GM18505 (cell line): ENCODE measurements around the gene ZFR2.

Experiments used
- ATAC-seq: cut with Tn5 transposase; IDR thresholded peaks from one replicate; pipeline ENCODE4 v1.9.1; 2021; ENCODE audit not compliant: unreplicated experiment
- POLR2A ChIP-seq: IDR thresholded peaks from 4 replicates; pipeline ENCODE4 v1.6.1; 2011; ENCODE audit warnings: borderline replicate concordance; ENCODE audit not compliant: insufficient read depth, insufficient read length; ENCODE audit errors: extremely low read depth

The ZFR2 gene

DNA sequence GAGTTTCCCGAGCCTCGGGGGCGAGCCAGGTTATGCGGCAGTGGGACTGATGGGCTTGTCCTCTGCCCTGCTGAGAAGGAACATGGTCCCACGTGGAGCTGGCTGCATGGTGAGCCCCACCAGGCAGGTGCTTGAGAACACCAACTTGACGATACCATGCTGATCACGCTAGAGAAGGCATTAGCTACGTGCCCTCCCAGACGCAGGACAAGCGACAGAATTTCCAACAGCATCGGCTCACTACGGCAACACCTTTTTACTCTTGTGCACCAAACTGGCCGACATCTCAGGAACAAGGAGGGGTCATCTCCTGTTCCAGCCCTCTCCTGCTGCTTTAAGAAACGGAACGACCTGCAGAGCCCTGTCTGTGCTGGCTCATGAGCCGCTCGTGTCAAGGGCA is 8.3 kb downstream of the ZFR2 start:
- ATAC-seq, result no peak
- TF ChIP-seq POLR2A, result no peak

DNA sequence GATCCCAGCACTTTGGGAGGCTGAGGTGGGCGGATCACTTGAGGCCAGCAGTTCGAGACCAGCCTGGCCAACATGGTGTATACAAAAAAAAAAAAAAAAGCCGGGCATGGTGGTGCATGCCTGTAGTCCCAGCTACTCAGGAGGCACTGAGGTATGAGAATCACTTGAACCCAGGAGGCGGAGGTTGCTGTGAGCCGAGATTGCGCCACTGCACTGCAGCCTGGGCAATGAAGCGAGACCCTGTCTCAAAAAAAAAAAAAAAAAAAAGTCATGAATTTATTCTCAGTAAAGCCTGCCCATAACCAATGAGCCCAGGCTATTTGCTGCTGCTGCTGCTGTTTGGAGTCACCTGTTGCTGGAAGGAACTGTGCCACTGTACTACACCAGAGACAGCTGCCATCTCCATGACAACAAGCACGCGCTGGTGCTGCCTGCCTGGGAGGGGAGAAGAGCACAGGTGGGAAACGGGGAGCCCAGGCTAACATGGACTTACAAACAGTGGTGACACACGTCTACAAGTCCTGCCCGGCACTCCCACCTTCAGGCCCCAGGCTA is 11.3 kb downstream of the ZFR2 start:
- TF ChIP-seq POLR2A, result no peak
- no peak for ATAC-seq

DNA sequence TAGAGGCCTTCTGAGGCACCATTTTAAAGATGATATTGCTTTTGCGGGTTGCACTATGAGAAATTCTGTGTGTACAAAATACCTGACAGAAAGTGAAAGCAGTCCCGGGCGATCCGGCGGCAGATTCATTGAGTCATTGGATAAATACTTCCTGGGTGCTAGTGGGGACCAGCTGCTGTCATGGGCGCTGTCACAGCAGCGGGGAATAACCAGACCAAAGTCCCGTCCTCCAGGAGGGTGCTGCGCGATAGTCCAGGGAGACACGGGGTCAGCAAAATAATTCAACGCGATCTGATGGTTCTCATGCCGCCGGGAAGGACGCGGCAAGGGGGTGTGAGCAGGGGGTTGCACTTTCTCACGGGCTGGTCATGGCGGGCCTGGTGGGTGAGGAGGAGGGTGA is 13.5 kb downstream of the ZFR2 start:
- ATAC-seq, result no peak
- no peak for TF ChIP-seq POLR2A

DNA sequence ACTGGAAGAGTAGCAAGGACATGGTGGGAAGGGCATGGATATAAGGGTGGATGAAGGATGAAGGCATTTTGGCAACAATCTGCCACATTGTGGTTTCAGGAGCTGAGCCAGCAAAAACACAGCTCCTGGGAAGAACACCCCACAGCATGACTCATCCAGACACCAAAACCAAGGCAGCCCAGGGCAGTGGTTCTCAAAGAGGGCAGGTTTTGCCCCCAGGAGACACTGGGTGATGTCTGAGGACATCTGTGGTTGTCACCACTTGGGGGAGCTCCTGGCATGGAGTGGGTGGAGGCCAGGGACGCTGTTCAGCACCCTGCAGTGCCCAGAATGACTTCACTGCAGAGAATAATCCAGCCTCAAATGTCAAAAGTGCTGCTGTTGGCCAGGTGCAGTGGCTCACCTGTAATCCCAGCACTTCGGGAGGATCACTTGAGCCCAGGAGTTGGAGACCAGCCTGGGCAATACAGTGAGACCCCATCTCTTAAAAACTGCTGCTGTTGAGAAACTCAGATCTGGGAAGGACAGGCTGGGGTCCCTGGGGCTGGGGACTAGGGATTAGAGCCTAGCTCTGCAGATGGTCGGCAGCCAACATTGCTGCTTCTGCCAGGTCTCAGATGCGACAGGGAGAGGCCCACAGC is 16.1 kb downstream of the ZFR2 start:
- no peak for TF ChIP-seq POLR2A
- no peak for ATAC-seq

DNA sequence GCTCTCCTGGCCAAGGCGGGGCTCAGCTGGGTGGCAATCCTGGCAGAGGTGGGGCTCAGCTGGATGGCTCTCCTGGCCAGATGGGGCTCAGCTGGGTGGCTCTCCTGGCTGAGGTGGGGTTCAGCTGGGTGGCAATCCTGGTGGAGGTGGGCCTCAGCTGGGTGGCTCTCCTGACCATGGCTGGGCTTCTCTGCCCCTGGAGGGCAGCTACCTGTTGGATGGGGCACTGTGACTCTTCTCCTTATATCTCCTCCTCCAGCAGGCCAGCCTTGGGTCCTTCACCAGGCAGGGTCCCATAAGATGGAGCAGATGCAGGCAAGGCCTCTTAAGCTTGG is 16.7 kb downstream of the ZFR2 start:
- TF ChIP-seq POLR2A, result no peak
- ATAC-seq, result no peak

DNA sequence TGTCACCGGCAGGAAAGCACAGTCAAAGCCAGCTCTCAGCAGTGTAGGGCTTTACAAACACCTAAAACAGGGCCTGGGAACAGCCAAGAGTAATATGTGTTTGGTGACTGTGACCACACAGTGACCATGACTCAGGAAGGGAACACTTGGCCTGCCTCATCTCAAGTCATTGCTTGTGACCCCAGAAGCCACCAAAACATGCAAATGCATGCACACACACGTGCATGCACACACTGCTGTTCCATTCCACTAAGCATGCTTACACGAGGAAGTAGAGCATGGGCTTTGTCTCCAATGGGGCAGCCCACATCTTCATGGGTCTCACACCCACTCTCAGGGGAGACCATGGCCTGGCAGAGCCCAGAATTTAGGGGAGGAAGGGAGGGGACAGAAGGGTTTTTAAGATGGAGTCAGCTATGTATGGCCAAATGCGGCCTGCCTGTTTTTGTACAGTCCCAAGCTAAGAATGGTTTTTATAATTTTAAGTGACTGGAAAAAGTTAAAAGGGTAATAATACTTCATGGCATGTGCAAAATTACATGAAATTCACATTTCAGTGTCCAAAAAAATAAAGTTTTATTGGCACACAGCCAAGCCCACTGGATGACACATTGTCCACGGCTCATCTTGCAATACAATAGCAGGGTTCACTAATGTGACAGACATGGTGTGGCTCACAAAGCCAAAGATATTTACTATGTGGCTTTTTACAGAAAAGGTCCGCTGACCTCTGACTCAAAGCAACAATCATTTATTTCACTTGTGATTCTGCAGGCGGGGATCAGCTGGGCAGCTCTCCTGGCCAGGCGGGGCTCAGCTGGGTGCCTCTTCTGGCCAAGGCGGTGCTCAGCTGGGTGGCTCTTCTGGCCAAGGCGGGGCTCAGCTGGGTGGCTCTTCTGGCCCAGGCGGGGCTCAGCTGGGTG is 17.3 kb downstream of the ZFR2 start:
- no peak for ATAC-seq
- no peak for TF ChIP-seq POLR2A

DNA sequence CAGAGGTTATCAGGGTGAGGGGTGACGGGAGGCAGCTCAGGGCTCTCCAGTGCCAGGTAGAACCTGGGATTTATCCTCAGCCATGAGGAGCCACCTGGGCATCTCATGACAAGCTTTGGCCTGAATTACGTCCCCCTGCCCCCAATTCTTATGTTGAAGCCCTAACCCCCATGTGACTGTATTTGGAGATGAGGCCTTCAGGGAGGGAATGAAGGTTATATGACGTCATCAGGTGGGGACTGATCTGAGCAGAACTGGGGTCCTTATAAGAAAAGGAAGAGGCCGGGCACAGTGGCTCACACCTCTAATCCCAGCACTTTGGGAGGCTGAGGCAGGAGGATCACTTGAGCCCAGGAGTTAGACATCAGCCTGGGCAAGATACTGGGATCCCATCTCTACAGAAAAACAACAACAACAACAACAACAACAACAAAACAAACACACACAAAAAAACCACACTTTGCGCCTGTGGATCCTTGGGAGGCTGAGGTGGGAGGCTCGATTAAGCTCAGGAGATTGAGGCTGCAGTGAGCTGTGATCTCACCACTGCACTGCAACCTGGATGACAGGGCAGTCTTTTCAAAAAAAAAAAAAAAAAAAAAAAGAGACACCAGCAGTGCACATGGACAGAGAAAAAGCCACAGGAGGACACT is 18.4 kb downstream of the ZFR2 start:
- TF ChIP-seq POLR2A, result no peak
- ATAC-seq, result no peak

DNA sequence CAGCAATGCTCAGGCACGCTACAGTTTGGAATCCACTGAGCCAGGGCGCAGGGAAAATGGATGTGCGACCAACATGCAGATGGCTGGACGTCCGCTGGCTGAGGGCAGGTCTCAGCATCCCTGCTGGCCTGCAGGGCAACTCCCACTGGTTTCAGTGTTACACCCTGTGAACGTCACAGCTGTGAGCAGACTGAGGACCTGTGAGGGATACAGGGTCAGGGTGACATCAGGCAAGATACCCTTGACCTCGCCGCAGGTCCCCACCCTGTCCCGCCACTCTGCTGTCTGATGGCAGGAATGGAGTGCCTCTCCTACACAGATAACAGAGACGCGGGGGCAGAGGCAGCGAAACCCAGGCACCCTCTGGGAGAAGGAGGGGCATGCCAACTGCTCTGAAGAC is 19.1 kb downstream of the ZFR2 start:
- no peak for ATAC-seq
- no peak for TF ChIP-seq POLR2A

DNA sequence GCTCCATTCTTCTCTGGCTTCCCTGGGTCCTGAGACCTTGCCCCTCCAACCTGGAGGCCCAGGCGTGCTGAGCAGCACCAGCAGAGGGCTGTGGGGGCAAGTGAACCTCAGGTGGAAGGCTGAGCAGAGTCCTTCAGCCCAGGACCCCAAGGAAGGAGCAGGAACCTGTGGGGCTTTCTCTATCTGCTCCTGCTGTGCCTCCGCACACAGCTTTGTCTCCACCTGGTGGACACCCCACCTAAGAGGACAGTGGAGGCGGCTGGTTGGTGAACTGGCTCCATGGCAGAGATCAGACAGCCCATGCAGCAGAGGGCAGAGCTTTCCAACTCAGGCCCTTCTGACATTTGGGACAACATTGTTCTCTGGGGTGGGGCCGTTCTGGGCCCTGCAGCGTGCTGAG is 19.7 kb downstream of the ZFR2 start:
- no peak for ATAC-seq
- no peak for TF ChIP-seq POLR2A

DNA sequence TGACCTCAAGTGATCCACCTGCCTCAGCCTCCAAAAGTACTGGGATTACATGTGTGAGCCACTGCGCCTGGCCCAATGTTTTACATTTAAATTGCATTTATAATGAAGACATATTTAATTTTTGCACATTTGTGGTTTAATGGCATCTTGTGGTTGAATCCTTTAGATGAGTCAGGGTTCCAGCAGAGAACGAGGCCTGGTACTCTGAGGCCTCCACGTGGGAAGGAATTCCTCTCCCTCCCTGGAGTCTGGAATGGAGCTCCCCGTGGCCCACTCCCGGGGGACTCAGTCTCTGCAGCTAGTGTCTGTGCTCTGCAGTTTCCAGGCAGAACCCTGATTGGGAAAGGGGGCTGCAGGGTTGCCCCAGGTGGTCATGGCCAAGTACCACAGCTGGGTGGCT is 24.2 kb downstream of the ZFR2 start:
- TF ChIP-seq POLR2A, result no peak
- no peak for ATAC-seq

DNA sequence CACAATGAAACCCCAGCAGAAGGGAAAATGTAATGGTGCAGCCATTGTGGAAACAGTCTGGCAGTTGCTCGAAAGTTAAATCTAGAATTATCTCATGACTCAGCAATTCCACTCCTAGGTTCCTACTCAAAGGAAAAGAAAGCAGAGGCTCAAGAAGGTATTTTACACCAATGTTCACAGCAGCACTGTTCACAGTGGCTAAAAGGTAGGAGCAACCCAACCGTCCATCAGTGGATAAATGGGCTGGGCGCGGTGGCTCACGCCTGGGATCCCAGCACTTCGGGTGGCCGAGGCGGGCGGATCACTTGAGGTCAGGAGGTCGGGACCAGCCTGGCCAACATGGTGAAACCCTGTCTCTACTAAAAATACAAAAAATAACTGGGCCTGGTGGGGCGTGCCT is 25.9 kb downstream of the ZFR2 start:
- no peak for ATAC-seq
- TF ChIP-seq POLR2A, result no peak

DNA sequence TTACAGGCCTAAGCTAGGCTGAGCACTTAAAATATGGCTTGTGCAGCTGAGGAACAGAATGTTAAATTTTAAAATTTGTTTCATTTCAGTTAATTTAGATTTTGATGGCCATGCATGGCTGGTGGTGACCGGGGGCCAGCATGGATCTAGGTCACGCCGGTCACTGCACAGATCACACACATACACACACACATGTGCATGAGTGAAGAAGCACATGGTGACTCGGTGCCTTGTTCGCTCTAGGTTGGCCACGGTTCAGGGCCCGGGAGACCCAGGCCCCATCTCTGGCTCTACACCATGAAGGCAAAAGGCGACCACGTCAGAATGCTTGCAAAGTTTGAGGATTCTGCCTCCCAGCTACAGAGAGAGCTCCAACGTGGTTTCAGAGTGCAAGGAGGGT is 28.0 kb downstream of the ZFR2 start:
- TF ChIP-seq POLR2A, result no peak
- ATAC-seq, result no peak

DNA sequence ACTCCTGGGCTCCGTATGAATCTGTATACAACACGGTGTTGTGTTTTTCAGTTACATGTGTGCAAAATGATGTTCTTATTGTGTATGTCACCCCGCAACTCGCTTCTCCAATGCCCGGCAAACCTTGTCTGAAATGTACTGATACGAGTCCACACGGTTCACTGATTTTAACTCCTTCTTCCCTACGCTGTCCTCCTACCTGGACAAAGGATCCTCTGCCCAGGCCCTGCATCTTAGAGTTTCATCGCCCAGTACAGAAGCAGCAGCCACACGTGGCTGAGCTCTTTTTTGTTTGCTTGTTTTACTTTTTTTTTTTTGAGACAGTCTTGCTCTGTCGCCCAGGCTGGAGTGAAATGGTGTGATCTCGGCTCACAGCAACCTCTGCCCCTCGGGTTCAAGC is 28.9 kb downstream of the ZFR2 start:
- ATAC-seq, result no peak
- TF ChIP-seq POLR2A, result no peak
